Keratinocyte (primary cell): Measurements from ENCODE around the gene CBLN3. TPM values are rescaled to one million over a fixed set of nuclear protein-coding genes. Genes with fewer than 3 reads are reported as not detected.

Experiments
- DNase-seq: peaks from one replicate; pipeline ENCODE4 v3.0.0-alpha.2; 2011; ENCODE audit warnings: low read depth, missing footprints, low spot score
- FAIRE-seq: peaks from 2 replicates; lab custom pipeline; 2011; peaks lifted over from hg19 to GRCh38; lab: Jason Lieb, UNC
- H2AFZ ChIP-seq: 2 replicates; pipeline ENCODE4 v1.6.0; 2012; ENCODE audit warnings: low read length, control low read depth, inconsistent platforms; ENCODE audit not compliant: control insufficient read depth
- H3K27ac ChIP-seq: 2 replicates; pipeline ENCODE4 v1.5.1; 2011; ENCODE audit warnings: low read length; ENCODE audit not compliant: control insufficient read depth, insufficient read depth
- H3K27me3 ChIP-seq: 3 replicates; pipeline ENCODE4 v1.6.0; 2011; ENCODE audit warnings: low read length; ENCODE audit not compliant: control insufficient read depth, insufficient read depth; ENCODE audit errors: extremely low read depth
- H3K36me3 ChIP-seq, 2 experiments: 2 replicates in 1 of 2; 3 replicates in 1 of 2; pipeline ENCODE4 v1.5.1; 2011; ENCODE audit warnings: low read length in 2 of 2, mild to moderate bottlenecking in 1 of 2; ENCODE audit not compliant: control insufficient read depth in 2 of 2, insufficient read depth in 2 of 2; ENCODE audit errors: extremely low read depth in 1 of 2
- H3K4me1 ChIP-seq: 3 replicates; pipeline ENCODE4 v1.5.1; 2011; ENCODE audit warnings: low read length; ENCODE audit not compliant: control insufficient read depth, insufficient read depth; ENCODE audit errors: extremely low read depth
- H3K4me2 ChIP-seq: 3 replicates; pipeline ENCODE4 v1.6.0; 2011; ENCODE audit warnings: low read depth, low read length; ENCODE audit not compliant: control insufficient read depth, insufficient read depth; ENCODE audit errors: extremely low read depth
- H3K4me3 ChIP-seq, 3 experiments: fragments of 200-600 bp in 1 of 3; sonication (generic) in 1 of 3; 2 replicates in 2 of 3; 3 replicates in 1 of 3; pipeline ENCODE4 v1.5.1; 2011 to 2016; ENCODE audit warnings: low read length in 3 of 3, mild to moderate bottlenecking in 3 of 3, control low read depth in 2 of 3, inconsistent platforms in 1 of 3, low read depth in 1 of 3, mixed read lengths in 1 of 3, mixed run types in 1 of 3, moderate library complexity in 1 of 3; ENCODE audit not compliant: control insufficient read depth in 2 of 3, insufficient read depth in 2 of 3; ENCODE audit errors: extremely low read depth in 1 of 3
- H3K79me2 ChIP-seq: 2 replicates; pipeline ENCODE4 v1.6.0; 2012; ENCODE audit warnings: low read length; ENCODE audit not compliant: control insufficient read depth, insufficient read depth
- H3K9ac ChIP-seq: 3 replicates; pipeline ENCODE4 v1.6.0; 2011; ENCODE audit warnings: low read length; ENCODE audit not compliant: control insufficient read depth, insufficient read depth; ENCODE audit errors: extremely low read depth
- H3K9me1 ChIP-seq: 3 replicates; pipeline ENCODE4 v1.6.0; 2011; ENCODE audit warnings: low read length; ENCODE audit not compliant: control insufficient read depth, insufficient read depth; ENCODE audit errors: extremely low read depth
- H3K9me3 ChIP-seq: 2 replicates; pipeline ENCODE4 v1.5.1; 2012; ENCODE audit warnings: low read depth, low read length; ENCODE audit not compliant: control insufficient read depth
- H4K20me1 ChIP-seq: 3 replicates; pipeline ENCODE4 v1.6.0; 2011; ENCODE audit warnings: low read length; ENCODE audit not compliant: control insufficient read depth, insufficient read depth; ENCODE audit errors: extremely low read depth
- CTCF ChIP-seq, 3 experiments: IDR thresholded peaks in 1 of 3; conservative IDR thresholded peaks in 1 of 3; optimal IDR thresholded peaks in 1 of 3; 2 replicates in 2 of 3; 3 replicates in 1 of 3; pipeline versions ENCODE3 to v1.5.1; 2011; ENCODE audit warnings: low read length in 3 of 3, mild to moderate bottlenecking in 3 of 3, moderate library complexity in 2 of 3, control low read depth in 1 of 3, inconsistent platforms in 1 of 3; ENCODE audit not compliant: insufficient read depth in 2 of 3; ENCODE audit errors: extremely low read depth in 1 of 3
- EZH2 ChIP-seq: IDR thresholded peaks from one replicate; pipeline ENCODE4 v1.6.1; 2012; ENCODE audit warnings: inconsistent platforms, mild to moderate bottlenecking, low read length, moderate library complexity
- dilution Hi-C: fragments of 300-500 bp; cut with MboI; formaldehyde crosslinking; loops from one replicate; pipeline ENCODE4 v1.7.0; 2020; ENCODE audit warnings: low sequenced_read_pairs; ENCODE audit not compliant: extremely low pct_ligation_motif_present
- polyA plus RNA-seq, 5 experiments: library from polyadenylated mRNA; depleted of rRNA in 3 of 5; stranded (reverse) in 3 of 5; stranded (forward) in 1 of 5; unstranded in 1 of 5; fragments of >200 nt; gene quantifications; 1 replicate in 1 of 5; 2 replicates in 3 of 5; 3 replicates in 1 of 5; pipeline versions ENCODE4 v1.2.1 to v1.2.3, GENCODE V29; 2011 to 2012; ENCODE audit warnings: missing spikeins in 2 of 5, low read depth in 1 of 5, low replicate concordance in 1 of 5

CBLN3 gene
- polyA plus RNA-seq, 1 donor (not counting 4 experiments of a cell fraction or from before 2014, with no cell fraction given), result 1.6 TPM

GRCh38 chr14:24434676-24435075 lies 5.2 kb upstream of the CBLN3 start:
- no peaks in the 10 kb centered on the region for H3K9me1 ChIP-seq
- DNase-seq (no peak), FAIRE-seq (no peak)
- TF ChIP-seq EZH2, result no peak
- no peak for TF ChIP-seq CTCF (optimal IDR thresholded peaks at IDR 0.05 in 1 of 3, IDR thresholded peaks at IDR 0.05 in 1 of 3, conservative IDR thresholded peaks at IDR 0.05 in 1 of 3; ENCODE audit: extremely low read depth in 1 of 3, insufficient read depth in 2 of 3, low read length in 3 of 3)
- peaks cover 41 to 59% of the 10 kb centered on the region in 2 experiments for H3K36me3 ChIP-seq
- no peak overlapping the region for H3K4me2 ChIP-seq
- no peak overlapping the region for H2AFZ ChIP-seq
- no peaks in the 10 kb centered on the region for H3K27me3 ChIP-seq
- H3K4me3 ChIP-seq, result no peak overlapping the region
- peaks cover 27% of the 10 kb centered on the region for H3K79me2 ChIP-seq
- dilution Hi-C loops, result no loop called here
- H3K9me3 ChIP-seq, result no peaks in the 10 kb centered on the region
- no peak overlapping the region for H3K27ac ChIP-seq
- H3K4me1 ChIP-seq, result peaks cover 20% of the 10 kb centered on the region
- no peak overlapping the region for H3K9ac ChIP-seq
- H4K20me1 ChIP-seq, result no peaks in the 10 kb centered on the region

- dilution Hi-C loops, result no loop called here
Measured at GRCh38 chr14:24434036-24434435, 4.6 kb upstream of the CBLN3 start.

More at GRCh38 chr14:24434036-24434435, 4.6 kb upstream of the CBLN3 start:
- TF ChIP-seq CTCF (optimal IDR thresholded peaks at IDR 0.05 in 1 of 3, IDR thresholded peaks at IDR 0.05 in 1 of 3, conservative IDR thresholded peaks at IDR 0.05 in 1 of 3; ENCODE audit: extremely low read depth in 1 of 3, insufficient read depth in 2 of 3, low read length in 3 of 3) (no peak), EZH2 (no peak)
- no peak overlapping the region for H3K4me3 ChIP-seq
- peaks cover 27% of the 10 kb centered on the region for H3K79me2 ChIP-seq
- no peaks in the 10 kb centered on the region for H3K9me3 ChIP-seq
- no peak overlapping the region for H2AFZ ChIP-seq
- H3K4me1 ChIP-seq, result peaks cover 24% of the 10 kb centered on the region
- H3K9me1 ChIP-seq, result no peaks in the 10 kb centered on the region
- H3K27ac ChIP-seq, result no peak overlapping the region
- H3K9ac ChIP-seq, result no peak overlapping the region
- no peak for FAIRE-seq
- H4K20me1 ChIP-seq, result no peaks in the 10 kb centered on the region
- H3K36me3 ChIP-seq, result peaks cover 37 to 53% of the 10 kb centered on the region in 2 experiments
- H3K27me3 ChIP-seq, result no peaks in the 10 kb centered on the region
- H3K4me2 ChIP-seq, result no peak overlapping the region
- no peak for DNase-seq
